ENCODE results near the gene SEMA6C.

DNA sequence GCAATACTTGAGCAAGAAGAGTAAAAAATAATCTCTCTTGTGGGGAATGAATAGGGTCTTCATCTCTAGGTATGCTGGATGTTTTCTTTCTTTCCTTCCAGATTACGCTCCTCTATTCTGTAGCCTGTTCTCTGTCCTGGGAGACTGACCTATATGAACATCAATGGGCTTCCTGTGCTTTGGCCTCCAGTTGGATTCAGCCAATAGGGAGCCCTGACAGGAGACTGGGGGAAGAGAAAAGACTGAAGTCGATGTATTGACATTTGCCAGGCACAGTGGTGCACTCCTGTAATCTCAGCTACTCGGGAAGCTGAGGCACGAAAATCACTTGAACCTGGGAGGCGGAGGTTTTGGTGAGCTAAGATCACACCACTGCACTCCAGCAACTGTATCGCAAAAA is 17.6 kb downstream of the SEMA6C start:
- TF ChIP-seq ZFP62 (CRISPR knock-in tag; IDR thresholded peaks at IDR 0.05) (no peak), ZNF260 (CRISPR knock-in tag; IDR thresholded peaks at IDR 0.05; ENCODE audit: borderline replicate concordance, low read depth) (no peak), MYC (CRISPR knock-in tag; IDR thresholded peaks at IDR 0.05; ENCODE audit: borderline replicate concordance) (no peak), CBX1 (IDR thresholded peaks at IDR 0.05; ENCODE audit: low read depth) (no peak)
- TF ChIP-seq, protein P1, sequence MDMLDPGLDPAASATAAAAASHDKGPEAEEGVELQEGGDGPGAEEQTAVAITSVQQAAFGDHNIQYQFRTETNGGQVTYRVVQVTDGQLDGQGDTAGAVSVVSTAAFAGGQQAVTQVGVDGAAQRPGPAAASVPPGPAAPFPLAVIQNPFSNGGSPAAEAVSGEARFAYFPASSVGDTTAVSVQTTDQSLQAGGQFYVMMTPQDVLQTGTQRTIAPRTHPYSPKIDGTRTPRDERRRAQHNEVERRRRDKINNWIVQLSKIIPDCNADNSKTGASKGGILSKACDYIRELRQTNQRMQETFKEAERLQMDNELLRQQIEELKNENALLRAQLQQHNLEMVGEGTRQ (IDR thresholded peaks at IDR 0.05; ENCODE audit: low read depth, low read length): no peak
- TF ChIP-seq, protein P1 (CRISPR knock-in tag; IDR thresholded peaks at IDR 0.05; ENCODE audit: borderline replicate concordance): no peak
- TF ChIP-seq, protein P2, sequence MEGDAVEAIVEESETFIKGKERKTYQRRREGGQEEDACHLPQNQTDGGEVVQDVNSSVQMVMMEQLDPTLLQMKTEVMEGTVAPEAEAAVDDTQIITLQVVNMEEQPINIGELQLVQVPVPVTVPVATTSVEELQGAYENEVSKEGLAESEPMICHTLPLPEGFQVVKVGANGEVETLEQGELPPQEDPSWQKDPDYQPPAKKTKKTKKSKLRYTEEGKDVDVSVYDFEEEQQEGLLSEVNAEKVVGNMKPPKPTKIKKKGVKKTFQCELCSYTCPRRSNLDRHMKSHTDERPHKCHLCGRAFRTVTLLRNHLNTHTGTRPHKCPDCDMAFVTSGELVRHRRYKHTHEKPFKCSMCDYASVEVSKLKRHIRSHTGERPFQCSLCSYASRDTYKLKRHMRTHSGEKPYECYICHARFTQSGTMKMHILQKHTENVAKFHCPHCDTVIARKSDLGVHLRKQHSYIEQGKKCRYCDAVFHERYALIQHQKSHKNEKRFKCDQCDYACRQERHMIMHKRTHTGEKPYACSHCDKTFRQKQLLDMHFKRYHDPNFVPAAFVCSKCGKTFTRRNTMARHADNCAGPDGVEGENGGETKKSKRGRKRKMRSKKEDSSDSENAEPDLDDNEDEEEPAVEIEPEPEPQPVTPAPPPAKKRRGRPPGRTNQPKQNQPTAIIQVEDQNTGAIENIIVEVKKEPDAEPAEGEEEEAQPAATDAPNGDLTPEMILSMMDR (CRISPR knock-in tag; IDR thresholded peaks at IDR 0.05): no peak
